PC-3 (cell line): Measurements from ENCODE around the gene DDOST. TPM values are rescaled to one million over a fixed set of nuclear protein-coding genes. Genes with fewer than 3 reads are reported as not detected.

Source experiments
- ATAC-seq: fragments of 200-7000 bp; cut with Tn5 transposase; 2 replicates; pipeline ENCODE4 v1.9.1; 2020; ENCODE audit warnings: mild to moderate bottlenecking, moderate library complexity
- BruUV-seq: library from RNA; stranded (reverse); fragments of 400-500 nt; replicated peaks from 2 replicates; lab custom pipeline; 2021; lab: Mats Ljungman, UMichigan
- CTCF ChIA-PET: fragments of 300-600 bp; sonication (Branson Sonifier 250); formaldehyde crosslinking; loops from one replicate; lab custom pipeline; 2022; ENCODE audit warnings: antibody characterized with exemption; lab: Charles Lee
- POLR2A ChIA-PET: fragments of 300-600 bp; sonication (Branson Sonifier 250); formaldehyde crosslinking; loops from one replicate; lab custom pipeline; 2022; ENCODE audit warnings: antibody characterized with exemption; ENCODE audit not compliant: unreplicated experiment; lab: Charles Lee
- DNase-seq: peaks from one replicate; pipeline ENCODE4 v3.0.0-alpha.2; 2015
- H2AFZ ChIP-seq: fragments of 300-600 bp; sonication (generic); 2 replicates; pipeline ENCODE4 v1.6.0; 2016; ENCODE audit warnings: antibody characterized with exemption, low read length
- H3F3A ChIP-seq: fragments of 300-600 bp; sonication (generic); one replicate; pipeline ENCODE4 v1.6.0; 2017; ENCODE audit warnings: antibody characterized with exemption, low read length, control low read depth, mild to moderate bottlenecking; ENCODE audit not compliant: unreplicated experiment
- H3K27ac ChIP-seq: fragments of 300-600 bp; sonication (generic); 2 replicates; pipeline ENCODE4 v1.5.1; 2016; ENCODE audit warnings: mild to moderate bottlenecking, low read length
- H3K27me3 ChIP-seq: fragments of 300-600 bp; sonication (generic); 2 replicates; pipeline ENCODE4 v1.6.1; 2016; ENCODE audit warnings: low read length, mixed read lengths
- H3K36me3 ChIP-seq: fragments of 300-600 bp; sonication (generic); 2 replicates; pipeline ENCODE4 v1.6.1; 2016; ENCODE audit warnings: low read depth, mixed run types, low read length, mixed read lengths
- H3K4me1 ChIP-seq: fragments of 300-600 bp; sonication (generic); 2 replicates; pipeline ENCODE4 v1.5.1; 2016; ENCODE audit warnings: low read length; ENCODE audit not compliant: insufficient read depth
- H3K4me2 ChIP-seq: fragments of 300-600 bp; sonication (generic); 2 replicates; pipeline ENCODE4 v1.6.0; 2016; ENCODE audit warnings: low read length
- H3K4me3 ChIP-seq: fragments of 300-600 bp; sonication (generic); 2 replicates; pipeline ENCODE4 v1.5.1; 2016; ENCODE audit warnings: mild to moderate bottlenecking, low read length, mixed read lengths
- H3K79me2 ChIP-seq: fragments of 300-600 bp; sonication (generic); 2 replicates; pipeline ENCODE4 v1.6.1; 2017; ENCODE audit warnings: low read length, mixed read lengths
- H3K9ac ChIP-seq: fragments of 300-600 bp; sonication (generic); 2 replicates; pipeline ENCODE4 v1.6.0; 2016; ENCODE audit warnings: mild to moderate bottlenecking, low read length
- H3K9me2 ChIP-seq: fragments of 300-600 bp; sonication (generic); replicated peaks from 2 replicates; pipeline ENCODE4 v1.6.1; 2016; ENCODE audit warnings: mixed run types, low read length, mixed read lengths
- H3K9me3 ChIP-seq: fragments of 300-600 bp; sonication (generic); 2 replicates; pipeline ENCODE4 v1.6.1; 2016; ENCODE audit warnings: low read length, mixed read lengths
- H4K20me1 ChIP-seq: fragments of 300-600 bp; sonication (generic); 2 replicates; pipeline ENCODE4 v1.6.1; 2016; ENCODE audit warnings: low read length, mixed read lengths
- EZH2 ChIP-seq: fragments of 300-600 bp; sonication (generic); IDR thresholded peaks from one replicate; pipeline ENCODE4 v1.6.1; 2017; ENCODE audit warnings: antibody characterized with exemption, mild to moderate bottlenecking, low read length; ENCODE audit not compliant: unreplicated experiment
- EZH2phosphoT487 ChIP-seq: fragments of 300-600 bp; sonication (generic); IDR thresholded peaks from 2 replicates; pipeline ENCODE4 v1.6.1; 2018; ENCODE audit warnings: mild to moderate bottlenecking, antibody characterized with exemption, low read length, borderline replicate concordance
- intact Hi-C: fragments of 100-400 bp; cut with micrococcal nuclease; formaldehyde crosslinking; loops from 2 replicates; pipeline ENCODE4 v1.9.0; 2023
- total RNA-seq: library from RNA; depleted of rRNA; stranded (reverse); fragments of >200 nt; gene quantifications from 2 replicates; pipeline ENCODE4 v1.2.3, GENCODE V29; 2014
- TF ChIP-seq, protein P1 (sequence below): fragments of 300-600 bp; sonication (generic); conservative IDR thresholded peaks from 2 replicates; pipeline ENCODE4 v1.5.1; 2017; ENCODE audit warnings: antibody characterized with exemption, low read depth, mild to moderate bottlenecking, low read length

DDOST gene
- total RNA-seq, 1 experiment from 2014 or later: 357 TPM

- H4K20me1 ChIP-seq: no peaks in the 10 kb centered on the region
- H3K4me1 ChIP-seq: peaks cover 8% of the 10 kb centered on the region; the same call in 1 of the 2 replicates
- H3K27ac ChIP-seq: no peak overlapping the region
- TF ChIP-seq, protein P1, sequence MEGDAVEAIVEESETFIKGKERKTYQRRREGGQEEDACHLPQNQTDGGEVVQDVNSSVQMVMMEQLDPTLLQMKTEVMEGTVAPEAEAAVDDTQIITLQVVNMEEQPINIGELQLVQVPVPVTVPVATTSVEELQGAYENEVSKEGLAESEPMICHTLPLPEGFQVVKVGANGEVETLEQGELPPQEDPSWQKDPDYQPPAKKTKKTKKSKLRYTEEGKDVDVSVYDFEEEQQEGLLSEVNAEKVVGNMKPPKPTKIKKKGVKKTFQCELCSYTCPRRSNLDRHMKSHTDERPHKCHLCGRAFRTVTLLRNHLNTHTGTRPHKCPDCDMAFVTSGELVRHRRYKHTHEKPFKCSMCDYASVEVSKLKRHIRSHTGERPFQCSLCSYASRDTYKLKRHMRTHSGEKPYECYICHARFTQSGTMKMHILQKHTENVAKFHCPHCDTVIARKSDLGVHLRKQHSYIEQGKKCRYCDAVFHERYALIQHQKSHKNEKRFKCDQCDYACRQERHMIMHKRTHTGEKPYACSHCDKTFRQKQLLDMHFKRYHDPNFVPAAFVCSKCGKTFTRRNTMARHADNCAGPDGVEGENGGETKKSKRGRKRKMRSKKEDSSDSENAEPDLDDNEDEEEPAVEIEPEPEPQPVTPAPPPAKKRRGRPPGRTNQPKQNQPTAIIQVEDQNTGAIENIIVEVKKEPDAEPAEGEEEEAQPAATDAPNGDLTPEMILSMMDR: peak; percentile 17; the same call in 1 of the 2 replicates
- no peak for TF ChIP-seq EZH2phosphoT487
- peaks cover 29% of the 10 kb centered on the region for H3K79me2 ChIP-seq
- ChIA-PET CTCF (no interaction called here), POLR2A (no interaction called here)
- H2AFZ ChIP-seq: no peak overlapping the region
- ATAC-seq (no peak), DNase-seq (peak; percentile 3)
- H3K4me2 ChIP-seq: no peak overlapping the region
- no TSS peak for BruUV-seq
- no peaks in the 10 kb centered on the region for H3F3A ChIP-seq
- intact Hi-C loops: loop anchor here (5.0 kb wide), 1 partner anchor 124 kb away; the partner anchor contains the start of gene HP1BP3
- no peaks in the 10 kb centered on the region for H3K27me3 ChIP-seq
- H3K9me2 ChIP-seq: no peaks in the 10 kb centered on the region
- no peak overlapping the region for H3K4me3 ChIP-seq
- H3K9ac ChIP-seq: no peak overlapping the region
- H3K36me3 ChIP-seq: peaks cover 3% of the 10 kb centered on the region; the same call in 1 of the 2 replicates
- no peaks in the 10 kb centered on the region for H3K9me3 ChIP-seq
These were observed 2.2 kb upstream of the DDOST start for GRCh38 chr1:20663365-20663764.

- Histone ChIP-seq H3F3A (no peaks in the 10 kb centered on the region), H3K36me3 (peaks cover 13% of the 10 kb centered on the region; the same call in 1 of the 2 replicates), H3K79me2 (peaks cover 41% of the 10 kb centered on the region), H3K27me3 (no peaks in the 10 kb centered on the region), H3K4me2 (peak overlapping the region; percentile 95), H3K27ac (peak overlapping the region; percentile 13; the same call in 1 of the 2 replicates), H3K9ac (peak overlapping the region; percentile 81), H3K4me1 (peaks cover 8% of the 10 kb centered on the region; the same call in 1 of the 2 replicates), H3K4me3 (peak overlapping the region; percentile 97), H3K9me3 (no peaks in the 10 kb centered on the region), H3K9me2 (no peaks in the 10 kb centered on the region), H2AFZ (peak overlapping the region; percentile 62), H4K20me1 (no peaks in the 10 kb centered on the region)
- BruUV-seq: no TSS peak
- TF ChIP-seq EZH2phosphoT487: no peak
- no peak for TF ChIP-seq EZH2
- TF ChIP-seq, protein P1: no peak
- intact Hi-C loops: loop anchor here (5.0 kb wide), 1 partner anchor 125 kb away; the partner anchor contains the start of gene HP1BP3
- DNase-seq (no peak), ATAC-seq (no peak)
- POLR2A ChIA-PET: no interaction called here
- CTCF ChIA-PET: interaction anchor here (0.9 kb wide), 1 partner anchor 73 kb away, joined by 3 read pairs; the partner anchor contains the start of gene CDA
These were observed 924 bp upstream of the DDOST start for GRCh38 chr1:20662110-20662475.

GRCh38 chr1:20660847-20661206 lies 342 bp downstream of the DDOST start:
- CTCF ChIA-PET: no interaction called here
- Histone ChIP-seq H3K36me3 (peaks cover 25% of the 10 kb centered on the region; the same call in 1 of the 2 replicates), H3K27me3 (no peaks in the 10 kb centered on the region), H3K4me3 (peak overlapping the region; percentile 97), H3F3A (no peaks in the 10 kb centered on the region), H3K9me3 (no peaks in the 10 kb centered on the region), H3K79me2 (peaks cover 54% of the 10 kb centered on the region), H2AFZ (peak overlapping the region; percentile 72), H3K9me2 (no peaks in the 10 kb centered on the region), H3K4me1 (peaks cover 8% of the 10 kb centered on the region; the same call in 1 of the 2 replicates), H3K9ac (peak overlapping the region; percentile 96), H3K27ac (peak overlapping the region; percentile 24; the same call in 1 of the 2 replicates), H3K4me2 (peak overlapping the region; percentile 95), H4K20me1 (0 out of 2 replicates have a peak, but pooled peaks cover 5% of the 10 kb centered on the region)
- ATAC-seq: no peak; the same call in 1 of the 2 replicates
- TF ChIP-seq EZH2phosphoT487 (no peak), EZH2 (no peak)
- TF ChIP-seq, protein P1: no peak
- POLR2A ChIA-PET: interaction anchor here (0.7 to 1.0 kb wide), 2 partner anchors 27 to 154 kb away, joined by 4 read pairs; no protein-coding TSS in a partner anchor
- intact Hi-C loops: loop anchor here (5.0 kb wide), 1 partner anchor 126 kb away; the partner anchor contains the start of gene HP1BP3
- no peak for DNase-seq
- BruUV-seq: no TSS peak
